Measurements from ENCODE around the gene UHMK1.

The UHMK1 gene

DNA sequence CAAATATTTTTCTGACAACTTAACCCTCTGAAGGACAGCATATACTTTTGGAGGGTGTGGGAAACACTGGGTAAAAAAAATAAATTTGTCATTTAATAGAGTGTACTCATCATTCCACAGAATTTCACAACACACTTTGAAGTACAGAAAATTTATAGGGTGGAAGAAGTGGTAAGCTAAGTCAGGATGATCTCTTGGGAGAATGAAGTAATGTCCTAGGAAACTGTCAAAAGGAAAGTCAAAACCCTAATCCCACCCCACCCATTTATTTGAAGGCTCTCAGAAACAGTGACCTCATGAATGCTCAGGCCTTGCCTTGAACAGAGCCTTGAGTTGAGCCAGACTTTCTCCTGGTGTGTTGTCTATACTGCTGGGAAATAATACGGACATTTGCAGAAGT lies 56.6 kb downstream of the UHMK1 start:
- H3K27me3 ChIP-seq (ENCODE audit: insufficient read depth, insufficient read length): no peaks in the 10 kb centered on the region
- TF ChIP-seq YY1 (IDR thresholded peaks at IDR 0.05; ENCODE audit: insufficient read depth, insufficient read length): no peak
- no peak for TF ChIP-seq ZNF274 (IDR thresholded peaks at IDR 0.05; ENCODE audit: low read depth, low read length)
- no peak for TF ChIP-seq SUZ12 (IDR thresholded peaks at IDR 0.05; ENCODE audit: extremely low read depth, insufficient read depth, insufficient read length)
- DNase-seq (ENCODE audit: low read depth, low spot score): no peak
- H3K9me3 ChIP-seq (ENCODE audit: insufficient read depth, low read length): no peaks in the 10 kb centered on the region
- H3K4me1 ChIP-seq (ENCODE audit: insufficient read depth, insufficient read length): no peaks in the 10 kb centered on the region
- H3K36me3 ChIP-seq (ENCODE audit: insufficient read depth, insufficient read length, low read length): no peaks in the 10 kb centered on the region
- H3K9ac ChIP-seq (ENCODE audit: insufficient read length, low read depth): no peak overlapping the region
- no peak overlapping the region for H3K4me3 ChIP-seq (ENCODE audit: insufficient read length, low read depth)

DNA sequence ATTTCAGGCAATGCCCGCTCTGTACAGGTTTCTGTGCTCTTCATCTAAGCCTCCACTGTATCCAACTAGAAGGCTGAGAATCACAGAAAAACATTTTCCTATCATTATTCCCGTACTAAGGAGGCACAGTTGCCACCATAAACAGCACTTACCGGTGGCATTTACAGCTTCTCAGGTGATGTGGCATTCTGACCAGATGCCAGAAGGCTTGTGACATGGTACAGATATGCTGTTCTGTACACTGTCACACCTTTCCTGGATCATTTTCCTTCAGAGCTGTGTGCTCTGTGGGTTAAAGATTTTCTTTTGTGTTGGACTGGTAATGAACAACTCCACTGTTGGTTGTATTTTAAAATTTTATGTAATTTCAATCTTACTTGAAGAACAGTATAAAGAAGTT lies 59.9 kb downstream of the UHMK1 start:
- no peak for DNase-seq (ENCODE audit: low read depth, low spot score)
- TF ChIP-seq ZNF274 (IDR thresholded peaks at IDR 0.05; ENCODE audit: low read depth, low read length) (no peak), SUZ12 (IDR thresholded peaks at IDR 0.05; ENCODE audit: extremely low read depth, insufficient read depth, insufficient read length) (no peak), YY1 (IDR thresholded peaks at IDR 0.05; ENCODE audit: insufficient read depth, insufficient read length) (no peak)
- Histone ChIP-seq H3K27me3 (ENCODE audit: insufficient read depth, insufficient read length) (peaks cover 9% of the 10 kb centered on the region), H3K4me1 (ENCODE audit: insufficient read depth, insufficient read length) (no peaks in the 10 kb centered on the region), H3K36me3 (ENCODE audit: insufficient read depth, insufficient read length, low read length) (no peaks in the 10 kb centered on the region), H3K4me3 (ENCODE audit: insufficient read length, low read depth) (no peak overlapping the region), H3K9me3 (ENCODE audit: insufficient read depth, low read length) (no peaks in the 10 kb centered on the region), H3K9ac (ENCODE audit: insufficient read length, low read depth) (no peak overlapping the region)

GRCh38 chr1:162560303-162561036 lies 62.9 kb downstream of the UHMK1 start:
- H3K27me3 ChIP-seq (ENCODE audit: insufficient read depth, insufficient read length): peaks cover 11% of the 10 kb centered on the region

GRCh38 chr1:162561037-162561615 lies 63.5 kb downstream of the UHMK1 start:
- TF ChIP-seq SUZ12 (IDR thresholded peaks at IDR 0.05; ENCODE audit: extremely low read depth, insufficient read depth, insufficient read length) (no peak), ZNF274 (IDR thresholded peaks at IDR 0.05; ENCODE audit: low read depth, low read length) (no peak), YY1 (IDR thresholded peaks at IDR 0.05; ENCODE audit: insufficient read depth, insufficient read length) (no peak)

More at GRCh38 chr1:162560303-162561036, 62.9 kb downstream of the UHMK1 start:
- no peak for TF ChIP-seq SUZ12 (IDR thresholded peaks at IDR 0.05; ENCODE audit: extremely low read depth, insufficient read depth, insufficient read length)
- no peak for TF ChIP-seq ZNF274 (IDR thresholded peaks at IDR 0.05; ENCODE audit: low read depth, low read length)
- no peak for TF ChIP-seq YY1 (IDR thresholded peaks at IDR 0.05; ENCODE audit: insufficient read depth, insufficient read length)
- Histone ChIP-seq H3K4me1 (ENCODE audit: insufficient read depth, insufficient read length) (no peaks in the 10 kb centered on the region), H3K9me3 (ENCODE audit: insufficient read depth, low read length) (no peaks in the 10 kb centered on the region), H3K4me3 (ENCODE audit: insufficient read length, low read depth) (peak overlapping the region; percentile 86), H3K36me3 (ENCODE audit: insufficient read depth, insufficient read length, low read length) (peaks cover 1% of the 10 kb centered on the region), H3K9ac (ENCODE audit: insufficient read length, low read depth) (peak overlapping the region; percentile 86)
- no peak for DNase-seq (ENCODE audit: low read depth, low spot score)

GRCh38 chr1:162561616-162562469 lies 64.2 kb downstream of the UHMK1 start, which contains the start of gene UAP1:
Gene UAP1, plus strand, starts transcription at chr1:162561722. Its CDS starts 4,347 bp downstream, at chr1:162566069.
- H3K36me3 ChIP-seq (ENCODE audit: insufficient read depth, insufficient read length, low read length): peaks cover 14% of the 10 kb centered on the region
- no peaks in the 10 kb centered on the region for H3K4me1 ChIP-seq (ENCODE audit: insufficient read depth, insufficient read length)
- peak within 1 kb of the TSS; percentile 86 for H3K4me3 ChIP-seq (ENCODE audit: insufficient read length, low read depth)
- no peaks in the 10 kb centered on the region for H3K9me3 ChIP-seq (ENCODE audit: insufficient read depth, low read length)
- H3K27me3 ChIP-seq (ENCODE audit: insufficient read depth, insufficient read length): peaks cover 11% of the 10 kb centered on the region
- TF ChIP-seq YY1 (IDR thresholded peaks at IDR 0.05; ENCODE audit: insufficient read depth, insufficient read length) (no peak), ZNF274 (IDR thresholded peaks at IDR 0.05; ENCODE audit: low read depth, low read length) (no peak), SUZ12 (IDR thresholded peaks at IDR 0.05; ENCODE audit: extremely low read depth, insufficient read depth, insufficient read length) (no peak)
- no peak for DNase-seq (ENCODE audit: low read depth, low spot score)
- H3K9ac ChIP-seq (ENCODE audit: insufficient read length, low read depth): peak within 1 kb of the TSS; percentile 97

More at GRCh38 chr1:162561037-162561615, 63.5 kb downstream of the UHMK1 start:
- peak overlapping the region; percentile 97 for H3K9ac ChIP-seq (ENCODE audit: insufficient read length, low read depth)
- peak; percentile 96 for DNase-seq (ENCODE audit: low read depth, low spot score)
- H3K4me3 ChIP-seq (ENCODE audit: insufficient read length, low read depth): peak overlapping the region; percentile 86
- no peaks in the 10 kb centered on the region for H3K9me3 ChIP-seq (ENCODE audit: insufficient read depth, low read length)
- peaks cover 8% of the 10 kb centered on the region for H3K36me3 ChIP-seq (ENCODE audit: insufficient read depth, insufficient read length, low read length)
- H3K4me1 ChIP-seq (ENCODE audit: insufficient read depth, insufficient read length): no peaks in the 10 kb centered on the region
- H3K27me3 ChIP-seq (ENCODE audit: insufficient read depth, insufficient read length): peaks cover 11% of the 10 kb centered on the region

- no peak for DNase-seq (ENCODE audit: low read depth, low spot score)
- H3K4me1 ChIP-seq (ENCODE audit: insufficient read depth, insufficient read length): no peaks in the 10 kb centered on the region
Observed at GRCh38 chr1:162562470-162562828, 64.8 kb downstream of the UHMK1 start.

More at GRCh38 chr1:162562470-162562828, 64.8 kb downstream of the UHMK1 start:
- Histone ChIP-seq H3K27me3 (ENCODE audit: insufficient read depth, insufficient read length) (peaks cover 11% of the 10 kb centered on the region), H3K36me3 (ENCODE audit: insufficient read depth, insufficient read length, low read length) (peaks cover 20% of the 10 kb centered on the region), H3K9me3 (ENCODE audit: insufficient read depth, low read length) (no peaks in the 10 kb centered on the region), H3K4me3 (ENCODE audit: insufficient read length, low read depth) (peak overlapping the region; percentile 86), H3K9ac (ENCODE audit: insufficient read length, low read depth) (peak overlapping the region; percentile 97)
- TF ChIP-seq ZNF274 (IDR thresholded peaks at IDR 0.05; ENCODE audit: low read depth, low read length) (no peak), SUZ12 (IDR thresholded peaks at IDR 0.05; ENCODE audit: extremely low read depth, insufficient read depth, insufficient read length) (no peak), YY1 (IDR thresholded peaks at IDR 0.05; ENCODE audit: insufficient read depth, insufficient read length) (no peak)
